B cell (primary cell): ENCODE measurements around the gene CCNDBP1. TPM values are rescaled to one million over a fixed set of nuclear protein-coding genes. Genes with fewer than 3 reads are reported as not detected.

ENCODE experiments used
- ATAC-seq: fragments of 200-7000 bp; cut with Tn5 transposase; one replicate; pipeline ENCODE4 v1.10.0; 2021; ENCODE audit warnings: low read depth, mild to moderate bottlenecking, moderate number of reproducible peaks, moderate library complexity
- CTCF ChIA-PET: fragments of 350-600 bp; sonication (Branson Sonifier 250); formaldehyde crosslinking; loops from one replicate; lab custom pipeline; 2021; ENCODE audit warnings: antibody characterized with exemption, inconsistent platforms; lab: Charles Lee
- POLR2A ChIA-PET: fragments of 350-600 bp; sonication (Branson Sonifier 250); formaldehyde crosslinking; loops from one replicate; lab custom pipeline; 2021; ENCODE audit warnings: antibody characterized with exemption; lab: Charles Lee
- DNase-seq: peaks from one replicate; pipeline ENCODE4 v3.0.0; 2013
- H2AFZ ChIP-seq: 2 replicates; pipeline ENCODE4 v1.6.1; 2012; ENCODE audit warnings: mild to moderate bottlenecking, low read depth, low read length; ENCODE audit not compliant: insufficient read depth, poor library complexity, severe bottlenecking
- H3K27ac ChIP-seq, 2 donors: 1 replicate in 1 of 2; 2 replicates in 1 of 2; pipeline ENCODE4 v1.5.1; 2012 to 2013; ENCODE audit warnings: low read length in 2 of 2, mild to moderate bottlenecking in 2 of 2, moderate library complexity in 1 of 2
- H3K27me3 ChIP-seq, 4 experiments: fragments of 200-600 bp in 1 of 4; sonication (generic) in 1 of 4; replicated peaks in 1 of 4; 1 replicate in 2 of 4; 2 replicates in 2 of 4; pipeline versions ENCODE4 v1.6.1 to v1.7.0; 2013 to 2016; ENCODE audit warnings: low read length in 3 of 4, mild to moderate bottlenecking in 2 of 4, mixed read lengths in 1 of 4, moderate library complexity in 1 of 4; ENCODE audit not compliant: insufficient read depth in 4 of 4, control insufficient read depth in 3 of 4; ENCODE audit errors: control extremely low read depth in 1 of 4
- H3K36me3 ChIP-seq, 2 experiments: replicated peaks in 1 of 2; 1 replicate in 1 of 2; 2 replicates in 1 of 2; pipeline versions ENCODE4 v1.6.1 to v1.7.1; 2013; ENCODE audit warnings: low read length in 1 of 2; ENCODE audit not compliant: insufficient read depth in 2 of 2, control insufficient read depth in 1 of 2; ENCODE audit errors: control extremely low read depth in 1 of 2, extremely low read depth in 1 of 2
- H3K4me1 ChIP-seq, 2 donors: fragments of 200-600 bp in 1 of 2; sonication (generic) in 1 of 2; 1 replicate in 1 of 2; 2 replicates in 1 of 2; pipeline versions ENCODE4 v1.5.1 to v1.6.1; 2013 to 2017; ENCODE audit warnings: low read length in 2 of 2; ENCODE audit not compliant: control insufficient read depth in 2 of 2, insufficient read depth in 2 of 2
- H3K4me2 ChIP-seq: replicated peaks from 2 replicates; pipeline ENCODE3; 2012; ENCODE audit warnings: mild to moderate bottlenecking, low read depth, low read length; ENCODE audit not compliant: poor library complexity, severe bottlenecking
- H3K4me3 ChIP-seq, 5 experiments: fragments of 200-600 bp in 1 of 5; sonication (generic) in 1 of 5; 1 replicate in 3 of 5; 2 replicates in 2 of 5; pipeline versions ENCODE4 v1.5.1 to v1.7.0; 2011 to 2016; ENCODE audit warnings: low read length in 4 of 5, mild to moderate bottlenecking in 4 of 5, low read depth in 2 of 5, control low read depth in 1 of 5, moderate library complexity in 1 of 5; ENCODE audit not compliant: insufficient read depth in 1 of 5; ENCODE audit errors: control extremely low read depth in 1 of 5, extremely low read depth in 1 of 5
- H3K79me2 ChIP-seq: fragments of 200-600 bp; sonication (generic); one replicate; pipeline ENCODE4 v1.6.0; 2016; ENCODE audit warnings: low read length; ENCODE audit not compliant: control insufficient read depth, insufficient read depth
- H3K9ac ChIP-seq: fragments of 200-600 bp; sonication (generic); 2 replicates; pipeline ENCODE4 v1.6.1; 2017; ENCODE audit warnings: mild to moderate bottlenecking, low read length, moderate library complexity
- H3K9me3 ChIP-seq, 3 donors: one replicate each; pipeline versions ENCODE4 v1.6.1 to v1.7.1; 2013; ENCODE audit warnings: low read length in 2 of 3; ENCODE audit not compliant: control insufficient read depth in 2 of 3, insufficient read depth in 1 of 3; ENCODE audit errors: control extremely low read depth in 1 of 3
- H4K20me1 ChIP-seq: 2 replicates; pipeline ENCODE4 v1.6.0; 2012; ENCODE audit warnings: mild to moderate bottlenecking, low read length; ENCODE audit not compliant: insufficient read depth, control insufficient read depth, poor library complexity, severe bottlenecking
- H3K27ac Mint-ChIP-seq: one replicate; pipeline ENCODE4 v1.8.0; 2021; ENCODE audit warnings: mixed read lengths
- H3K27me3 Mint-ChIP-seq: one replicate; pipeline ENCODE4 v1.8.0; 2021; ENCODE audit warnings: mixed read lengths
- H3K4me1 Mint-ChIP-seq: one replicate; pipeline ENCODE4 v1.8.0; 2021; ENCODE audit warnings: mixed read lengths
- H3K4me3 Mint-ChIP-seq: one replicate; pipeline ENCODE4 v1.8.0; 2021; ENCODE audit warnings: mixed read lengths
- H3K9me3 Mint-ChIP-seq: one replicate; pipeline ENCODE4 v1.8.0; 2022; ENCODE audit warnings: mixed read lengths; ENCODE audit not compliant: insufficient read depth
- CTCF ChIP-seq: fragments of 200-600 bp; IDR thresholded peaks from one replicate; pipeline ENCODE4 v1.8.0; 2022; ENCODE audit warnings: antibody characterized with exemption, mild to moderate bottlenecking
- EZH2 ChIP-seq: IDR thresholded peaks from 2 replicates; pipeline ENCODE4 v1.6.1; 2012; ENCODE audit warnings: borderline replicate concordance, low read depth, mild to moderate bottlenecking, moderate library complexity, low read length; ENCODE audit not compliant: insufficient read depth, poor library complexity, severe bottlenecking
- WGBS: methylation state at CpG from one replicate; pipeline ENCODE4 v1.1.5; 2013; ENCODE audit warnings: missing lambda C conversion rate; ENCODE audit not compliant: insufficient coverage; 5-methylcytosine and 5-hydroxymethylcytosine counted together
- intact Hi-C: fragments of 100-400 bp; cut with micrococcal nuclease; formaldehyde crosslinking; loops from one replicate; pipeline ENCODE4 v1.10.0; 2022
- polyA plus RNA-seq: library from polyadenylated mRNA; depleted of rRNA; stranded (reverse); fragments of >200 nt; gene quantifications from 2 replicates; pipeline ENCODE4 v1.2.3, GENCODE V29; 2012
- total RNA-seq, 2 donors: library from RNA; stranded (reverse); fragments of 120-200 nt in 1 of 2; gene quantifications; 1 replicate in 1 of 2; 2 replicates in 1 of 2; pipeline versions ENCODE4 v1.2.3 to v1.2.4, GENCODE V29; 2013 to 2022

CCNDBP1 gene
- total and polyA plus RNA-seq, 2 donors (not counting 1 experiment from before 2014, with no cell fraction given), result 111 to 113 TPM

DNA sequence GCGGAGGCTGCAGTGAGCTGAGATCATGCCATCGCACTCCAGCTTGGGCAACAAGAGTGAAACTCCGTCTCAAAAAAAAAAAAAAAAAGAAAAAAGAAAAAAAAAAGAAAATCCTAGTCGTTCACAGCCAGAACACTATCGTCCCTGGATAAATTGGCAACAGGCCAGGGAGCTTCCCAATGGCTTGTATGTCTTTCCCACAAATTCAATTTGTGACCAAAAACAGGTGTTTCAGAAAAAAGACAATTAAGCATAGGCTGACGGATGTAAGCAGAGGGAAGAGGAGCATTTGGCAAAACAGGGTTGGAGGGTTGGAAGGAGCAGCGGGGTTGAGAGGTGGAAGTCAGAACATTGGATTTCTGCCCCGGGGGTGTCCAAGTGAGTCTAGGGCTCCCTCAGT lies 27.1 kb downstream of the CCNDBP1 start:
- no peak overlapping the region for H3K27ac ChIP-seq
- no peaks in the 10 kb centered on the region for H4K20me1 ChIP-seq
- TF ChIP-seq CTCF, result no peak
- no peak for TF ChIP-seq EZH2
- H3K4me3 ChIP-seq, result no peak overlapping the region
- H3K4me1 ChIP-seq, result no peaks in the 10 kb centered on the region
- ChIA-PET CTCF (interaction anchor here (1.2 to 3.8 kb wide), 3 partner anchors 8 to 73 kb away, joined by 3 to 24 read pairs (median 8); no protein-coding TSS in a partner anchor), POLR2A (no interaction called here)
- no peak overlapping the region for H3K9ac ChIP-seq
- 100% methylated on average over 3 of the region's 8 CpGs for WGBS
- peaks cover 0 to 11% (median 0%) of the 10 kb centered on the region in 4 experiments for H3K27me3 ChIP-seq
- Mint-ChIP-seq H3K27ac (no peak overlapping the region), H3K4me3 (no peak overlapping the region), H3K27me3 (peaks cover 20% of the 10 kb centered on the region), H3K4me1 (no peaks in the 10 kb centered on the region), H3K9me3 (peaks cover 2% of the 10 kb centered on the region)
- intact Hi-C loops, result no loop called here
- H2AFZ ChIP-seq, result no peak overlapping the region
- H3K79me2 ChIP-seq, result no peaks in the 10 kb centered on the region
- no peak for DNase-seq
- no peak for ATAC-seq
- H3K36me3 ChIP-seq, result no peaks in the 10 kb centered on the region
- no peak overlapping the region for H3K4me2 ChIP-seq
- H3K9me3 ChIP-seq, result no peaks in the 10 kb centered on the region

- POLR2A ChIA-PET, result no interaction called here
- H3K79me2 ChIP-seq, result no peaks in the 10 kb centered on the region
- H3K9me3 ChIP-seq, result no peaks in the 10 kb centered on the region
- TF ChIP-seq CTCF (no peak), EZH2 (no peak)
- CTCF ChIA-PET, result interaction anchor here (0.9 to 3.8 kb wide), 4 partner anchors 9 to 74 kb away, joined by 3 to 24 read pairs (median 6); no protein-coding TSS in a partner anchor
- Mint-ChIP-seq H3K27ac (no peak overlapping the region), H3K4me3 (no peak overlapping the region), H3K4me1 (no peaks in the 10 kb centered on the region), H3K9me3 (peaks cover 2% of the 10 kb centered on the region), H3K27me3 (peaks cover 17% of the 10 kb centered on the region)
- peaks cover 0 to 11% (median 0%) of the 10 kb centered on the region in 4 experiments for H3K27me3 ChIP-seq
- no peak overlapping the region for H3K27ac ChIP-seq
- H3K4me3 ChIP-seq, result no peak overlapping the region
- no peaks in the 10 kb centered on the region for H4K20me1 ChIP-seq
- ATAC-seq (no peak), DNase-seq (no peak)
- H3K4me2 ChIP-seq, result no peak overlapping the region
- H3K9ac ChIP-seq, result no peak overlapping the region
- intact Hi-C loops, result no loop called here
- H2AFZ ChIP-seq, result no peak overlapping the region
- H3K36me3 ChIP-seq, result no peaks in the 10 kb centered on the region
- H3K4me1 ChIP-seq, result no peaks in the 10 kb centered on the region
Measured at GRCh38 chr15:43212951-43213350, 27.7 kb downstream of the CCNDBP1 start.
